C4-2B (cell line): Measurements from ENCODE around the gene F13A1.

Experiments
- CTCF ChIP-seq: fragments of 450-650 bp; conservative IDR thresholded peaks from 2 replicates; pipeline ENCODE4 v1.5.1; 2017; ENCODE audit warnings: mild to moderate bottlenecking
- ZFX ChIP-seq: fragments of 450-650 bp; IDR thresholded peaks from 2 replicates; pipeline ENCODE4 v1.6.1; 2017

GRCh38 chr6:6330407-6330806 lies 9.9 kb upstream of the F13A1 start:
- no peak for TF ChIP-seq CTCF
- TF ChIP-seq ZFX: no peak
